Measurements from ENCODE around the gene ARSB.
A peak's percentile ranks its signal among the peaks of the same experiment; 100 is the strongest.
"Not testable (repeated sequence)": the region's sequence is repeated elsewhere in the genome, so short reads cannot be mapped to it uniquely, and the experiment has no call there.

The ARSB gene

DNA sequence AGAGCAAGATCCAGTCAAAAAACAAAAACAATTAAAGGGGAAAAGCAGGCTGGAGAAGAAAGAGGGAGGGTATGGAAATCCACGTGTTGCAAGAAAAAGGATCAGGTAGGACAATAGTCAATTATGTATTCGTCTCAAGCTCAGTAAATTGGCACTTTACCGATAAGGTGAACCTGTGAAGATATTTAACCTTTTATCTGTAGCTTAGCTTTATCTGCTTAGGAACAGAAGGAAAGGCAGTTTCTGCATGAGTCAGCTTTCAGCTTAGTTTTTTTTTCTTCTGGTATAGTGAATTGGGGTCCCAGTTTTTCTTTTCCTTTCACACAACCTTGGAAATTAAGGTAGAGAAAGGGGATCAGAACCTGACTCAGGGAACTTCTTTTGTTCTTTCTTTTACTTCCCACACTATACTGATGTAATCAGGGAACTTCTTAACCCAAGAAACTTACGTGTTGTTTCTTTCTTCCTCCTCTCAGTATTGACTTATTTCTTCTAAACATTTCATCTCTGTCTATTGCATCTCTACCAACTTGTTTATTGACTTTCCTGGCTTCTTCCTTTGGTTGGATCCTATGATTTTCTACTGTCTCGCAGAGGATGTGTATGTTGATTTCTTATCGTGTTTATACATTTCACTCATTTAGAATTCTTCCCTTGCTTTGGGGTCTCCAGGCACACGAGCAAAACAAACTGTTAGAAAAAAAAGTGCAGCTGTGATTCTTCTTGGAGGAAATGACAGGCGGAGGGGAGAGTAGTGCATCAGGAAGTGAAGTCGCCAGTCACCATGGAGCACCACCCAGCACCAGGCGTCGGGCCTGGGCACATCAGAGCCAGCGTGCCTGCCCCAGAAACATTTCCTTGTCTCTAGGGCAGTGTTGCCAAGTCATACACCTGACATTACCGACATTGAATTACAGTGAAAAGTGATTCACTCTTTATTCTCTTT, 213.6 kb downstream of the ARSB start:
- no peak for DNase-seq

DNA sequence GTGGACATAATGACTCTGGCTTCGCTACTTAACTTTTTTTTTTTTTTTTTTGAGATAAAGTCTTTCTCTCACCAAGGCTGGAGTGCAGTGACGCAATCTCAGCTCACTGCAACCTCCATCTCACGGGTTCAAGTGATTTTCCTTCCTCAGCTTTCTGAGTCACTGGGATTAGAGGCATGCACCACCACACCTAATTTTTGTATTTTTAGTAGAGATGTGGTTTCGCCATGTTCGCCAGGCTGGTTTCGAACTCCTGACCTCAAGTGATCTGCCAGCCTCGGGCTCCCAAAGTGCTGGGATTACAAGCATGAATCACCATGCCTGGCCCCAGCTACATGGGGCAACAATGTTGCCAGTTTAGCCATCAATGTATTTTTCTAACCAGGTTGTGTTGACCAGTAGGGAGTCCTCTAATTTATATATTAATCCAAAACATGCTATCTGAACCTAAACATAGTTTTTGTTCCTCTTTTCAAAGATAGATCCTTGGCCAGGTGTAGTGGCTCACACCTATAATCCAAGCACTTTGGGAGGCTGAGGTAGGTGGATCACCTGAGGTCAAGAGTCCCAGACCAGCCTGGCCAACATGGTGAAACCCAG, 216.2 kb downstream of the ARSB start:
- DNase-seq = no peak

DNA sequence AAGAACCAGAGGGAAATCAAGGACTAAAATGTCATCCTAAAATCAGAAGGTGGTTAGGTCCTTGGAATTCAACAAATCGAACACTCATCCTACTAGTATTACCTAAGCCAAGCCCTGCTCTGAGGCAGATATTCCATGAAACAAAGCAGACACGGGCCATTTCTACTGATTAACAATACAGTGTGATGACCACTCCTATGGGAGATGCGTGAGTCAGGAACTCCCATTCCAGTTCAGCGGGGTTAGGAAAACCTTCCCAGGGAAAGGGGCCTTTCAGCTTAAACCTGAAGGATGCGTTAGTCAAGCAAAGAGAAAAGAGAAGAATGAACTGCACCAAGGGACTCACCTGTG, 218.7 kb downstream of the ARSB start:
- no peak for DNase-seq

DNA sequence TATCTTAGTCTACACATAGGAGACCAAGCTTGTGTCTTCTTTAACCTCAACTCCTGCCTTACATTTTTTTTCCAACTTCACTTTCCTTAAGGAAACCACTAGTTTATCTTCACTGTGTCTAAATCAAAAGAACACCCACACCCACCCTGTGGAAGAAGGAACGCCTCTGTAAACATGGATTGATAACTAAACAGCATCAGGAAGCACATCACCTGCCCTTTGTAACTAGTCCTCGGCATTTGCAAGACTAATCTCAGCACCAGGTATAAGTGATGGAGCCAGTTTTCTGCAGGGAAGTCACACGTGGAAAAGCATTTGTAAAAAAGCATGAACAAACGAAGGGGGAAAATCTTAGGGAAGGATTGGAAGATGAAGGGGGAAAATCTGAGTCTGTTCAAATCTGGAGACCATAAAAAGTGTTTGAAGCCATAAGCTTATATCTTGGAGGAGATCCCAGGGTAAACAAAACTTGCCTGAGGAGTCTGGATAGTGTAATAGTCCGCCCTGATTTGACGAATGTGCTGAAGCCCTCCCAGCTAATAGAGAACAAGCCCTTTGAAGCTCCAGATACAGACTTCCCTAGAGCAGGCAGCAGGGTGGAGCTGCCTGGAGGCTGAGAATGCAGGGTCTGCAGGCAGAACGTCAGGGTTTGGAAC, 219.2 kb downstream of the ARSB start:
- no peak for DNase-seq

DNA sequence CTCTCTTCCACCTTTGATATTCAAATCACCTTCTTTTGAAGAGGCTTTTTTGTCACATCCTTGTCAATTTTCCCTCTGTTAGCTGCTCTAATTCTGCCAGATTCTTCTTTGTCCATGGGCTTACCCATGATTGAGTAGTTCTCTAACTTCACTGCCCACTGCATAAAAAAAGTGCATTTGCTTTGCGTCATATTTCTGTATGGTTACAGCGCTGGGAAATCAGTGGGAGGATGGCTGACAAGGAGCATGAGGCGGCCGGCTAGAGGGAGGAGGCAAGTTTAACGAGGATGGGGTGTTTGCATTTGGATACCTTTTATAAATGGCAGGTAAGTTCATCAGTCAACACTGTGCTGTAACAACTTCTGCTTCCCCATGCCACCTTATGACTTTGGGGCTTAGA, 220.0 kb downstream of the ARSB start:
- DNase-seq = no peak

DNA sequence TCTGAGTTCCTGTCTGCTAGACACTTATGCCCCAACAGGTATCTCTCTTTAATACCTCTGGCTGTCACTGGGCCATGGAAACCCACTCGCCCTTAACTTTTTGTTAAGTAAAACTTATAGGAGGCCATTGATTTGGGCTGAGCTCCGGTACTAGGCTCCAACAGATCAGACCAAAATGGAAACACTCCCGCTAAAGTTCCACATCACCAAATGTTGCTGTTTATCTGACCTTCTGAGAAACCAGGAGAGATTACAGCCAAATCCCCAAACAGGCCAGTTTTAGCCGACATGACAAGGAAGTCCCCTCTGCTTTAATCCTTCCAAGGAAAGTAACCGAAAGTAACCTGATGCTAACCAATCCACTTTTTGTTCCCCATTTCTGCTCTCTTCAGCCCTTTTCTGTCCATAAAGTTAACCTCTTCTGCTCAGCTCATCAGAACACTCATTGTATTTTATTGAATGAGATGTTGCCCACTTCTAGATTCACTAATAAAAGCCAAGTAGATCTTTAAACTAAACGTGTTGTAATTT, 221.4 kb downstream of the ARSB start:
- no peak for DNase-seq

DNA sequence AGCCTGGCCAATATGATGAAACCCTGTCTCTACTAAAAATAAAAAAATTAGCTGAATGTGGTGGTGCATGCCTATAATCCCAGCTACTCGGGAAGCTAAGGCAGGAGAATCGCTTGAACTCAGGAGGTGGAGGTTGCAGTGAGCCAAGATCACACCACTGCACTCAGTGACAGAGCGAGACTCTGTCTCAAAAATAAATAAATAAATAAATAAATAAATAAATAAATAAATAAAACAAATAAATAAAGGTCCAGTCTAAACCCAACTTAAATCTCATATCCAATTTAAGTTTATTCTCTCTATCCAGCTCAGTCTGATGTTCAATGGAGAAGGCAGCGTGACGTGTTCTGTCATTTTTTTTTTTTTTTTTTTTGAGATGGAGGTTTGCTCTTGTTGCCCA, 222.4 kb downstream of the ARSB start:
- DNase-seq = not testable (repeated sequence)

DNA sequence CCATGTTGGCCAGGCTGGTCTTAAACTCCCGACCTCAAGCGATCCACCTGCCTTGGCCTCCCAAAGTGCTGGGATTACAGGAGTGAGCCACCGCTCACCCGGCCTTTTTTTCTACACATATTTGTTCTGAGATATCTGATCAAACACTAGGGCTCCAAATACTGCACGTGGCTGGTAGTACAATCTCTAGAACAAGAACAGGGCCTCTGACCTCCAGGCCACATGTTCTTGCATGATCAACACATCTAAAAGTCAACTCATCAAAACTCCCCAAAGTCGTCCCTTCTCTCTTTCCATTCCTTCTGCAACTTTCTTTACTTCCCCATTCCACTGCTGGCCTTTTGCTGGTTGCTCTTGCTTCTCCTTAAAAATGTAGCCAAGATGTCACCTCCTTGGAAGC, 223.3 kb downstream of the ARSB start:
- no peak for DNase-seq

DNA sequence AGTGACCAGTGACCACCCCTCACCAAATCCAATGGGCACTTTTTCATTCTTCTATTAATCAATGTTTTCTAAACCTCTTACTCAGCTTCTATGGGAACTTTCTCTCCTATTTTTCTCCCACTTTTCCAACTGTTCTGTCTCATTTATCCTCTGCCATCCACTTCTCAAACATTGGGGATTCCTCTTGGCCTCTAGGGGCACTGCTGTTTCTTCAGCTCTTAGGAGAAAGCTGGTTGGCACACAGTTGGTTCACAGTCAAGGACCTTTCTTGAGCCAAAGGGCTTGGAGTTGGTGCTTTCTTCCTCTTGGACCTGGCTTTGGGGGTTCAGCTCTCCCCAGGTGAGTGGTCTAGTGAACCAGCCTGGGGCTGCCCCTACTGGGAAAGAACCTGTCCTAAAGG, 224.3 kb downstream of the ARSB start:
- no peak for DNase-seq

DNA sequence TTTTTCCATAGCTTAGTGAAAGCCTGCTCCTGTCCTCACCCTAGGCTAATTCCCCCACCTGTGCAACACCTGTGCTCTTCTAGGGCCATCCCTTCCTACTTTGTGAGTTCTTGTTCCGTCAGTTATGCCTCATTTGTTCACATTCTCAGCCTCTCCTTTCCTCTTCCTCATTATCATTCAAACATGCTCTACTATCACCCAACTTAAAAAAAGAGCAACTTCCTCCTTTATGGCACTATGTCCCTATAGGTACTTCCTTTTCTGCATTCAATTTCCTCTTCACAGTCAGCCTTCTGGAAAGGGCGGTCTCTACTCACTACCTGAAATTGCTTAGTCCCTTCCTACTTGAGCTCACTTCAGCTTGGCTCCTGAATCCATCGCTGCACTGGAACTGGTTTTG, 224.7 kb downstream of the ARSB start:
- peak; percentile 82 to 93 for DNase-seq

DNA sequence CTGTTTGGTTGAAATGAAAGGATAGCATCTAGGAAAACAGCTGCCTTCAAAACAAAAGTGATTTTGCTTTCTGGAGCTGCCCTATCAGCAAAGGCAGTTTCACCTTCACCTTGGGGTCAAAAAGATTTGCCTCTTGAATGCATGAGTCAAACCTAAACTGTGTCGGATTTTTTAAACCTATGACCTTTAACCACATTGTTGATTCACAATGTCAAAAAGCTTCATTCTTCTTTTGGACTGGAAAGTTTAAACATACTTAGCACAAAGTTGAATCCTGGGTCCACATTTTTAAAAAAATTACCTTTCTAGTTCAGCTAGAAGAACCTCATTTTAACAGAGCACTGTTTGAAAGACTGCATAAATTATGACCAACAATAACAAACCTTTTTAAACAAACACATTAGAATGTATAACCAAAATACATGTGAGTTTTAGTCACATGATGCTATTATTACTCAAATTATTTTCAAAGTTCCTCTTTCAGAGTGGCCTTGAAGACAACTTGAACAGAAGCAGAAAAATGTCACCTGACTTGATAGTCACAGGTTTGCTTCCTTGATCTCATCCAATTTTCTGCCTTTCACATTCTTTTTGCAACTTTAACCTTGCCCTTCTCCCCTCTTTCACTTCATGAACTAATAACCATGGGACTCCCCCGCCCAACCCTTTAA, 226.8 kb downstream of the ARSB start:
- DNase-seq = no peak

DNA sequence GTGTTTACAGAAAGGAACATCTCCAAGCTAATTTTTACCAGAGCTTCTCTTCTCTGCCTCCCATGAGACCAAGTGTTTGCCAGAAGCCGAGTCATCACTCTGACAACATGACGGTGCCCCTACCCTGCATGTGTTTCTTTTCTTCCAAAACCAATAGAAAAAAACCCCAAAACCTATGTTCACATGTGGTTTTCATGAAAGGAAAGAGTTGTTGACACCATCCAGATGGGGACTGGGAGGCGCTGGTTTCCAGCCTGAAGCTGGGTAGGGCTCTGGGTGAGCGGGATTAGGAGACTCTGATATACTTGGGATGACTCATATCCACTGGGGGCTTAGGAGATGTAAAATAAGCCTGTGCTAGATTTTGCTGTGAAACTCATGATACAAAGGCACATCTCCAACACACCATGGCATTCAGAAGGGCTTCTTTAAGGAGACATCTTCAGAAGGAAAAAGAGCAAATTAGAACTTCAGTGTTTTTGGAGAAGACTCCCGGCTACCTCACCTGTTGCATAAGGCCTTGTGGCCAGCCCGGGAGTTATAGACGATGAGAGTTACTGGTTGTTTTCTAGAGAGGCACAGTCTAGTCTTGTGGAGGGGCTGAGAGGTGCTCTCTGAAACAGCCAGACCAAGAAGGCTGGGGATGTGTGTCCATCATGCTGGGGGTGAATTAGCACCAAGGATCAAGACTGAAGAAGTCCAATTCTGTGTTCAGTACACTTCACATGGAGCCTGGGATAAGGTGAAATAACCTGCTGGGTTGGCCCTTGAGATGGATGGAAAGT, 227.6 kb downstream of the ARSB start:
- DNase-seq = no peak

DNA sequence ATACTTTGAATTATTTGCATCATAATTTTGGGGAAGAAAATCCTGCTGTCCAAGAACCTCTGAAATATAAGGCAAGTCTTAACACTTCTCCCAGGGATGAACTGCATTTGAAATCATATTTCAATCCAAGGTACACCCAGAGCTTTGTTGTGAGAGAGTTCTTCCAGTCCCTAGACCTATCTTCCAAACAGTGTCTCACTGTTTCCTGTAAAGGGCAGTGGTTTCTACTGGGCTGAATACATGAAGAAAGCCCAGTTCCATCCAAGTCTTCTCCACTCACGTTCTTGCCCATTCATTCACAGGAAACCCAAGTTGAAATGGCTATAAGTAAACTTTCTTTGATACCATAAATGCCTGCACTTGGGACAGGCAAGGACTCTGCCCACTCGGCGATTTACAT, 228.3 kb downstream of the ARSB start:
- no peak for DNase-seq

DNA sequence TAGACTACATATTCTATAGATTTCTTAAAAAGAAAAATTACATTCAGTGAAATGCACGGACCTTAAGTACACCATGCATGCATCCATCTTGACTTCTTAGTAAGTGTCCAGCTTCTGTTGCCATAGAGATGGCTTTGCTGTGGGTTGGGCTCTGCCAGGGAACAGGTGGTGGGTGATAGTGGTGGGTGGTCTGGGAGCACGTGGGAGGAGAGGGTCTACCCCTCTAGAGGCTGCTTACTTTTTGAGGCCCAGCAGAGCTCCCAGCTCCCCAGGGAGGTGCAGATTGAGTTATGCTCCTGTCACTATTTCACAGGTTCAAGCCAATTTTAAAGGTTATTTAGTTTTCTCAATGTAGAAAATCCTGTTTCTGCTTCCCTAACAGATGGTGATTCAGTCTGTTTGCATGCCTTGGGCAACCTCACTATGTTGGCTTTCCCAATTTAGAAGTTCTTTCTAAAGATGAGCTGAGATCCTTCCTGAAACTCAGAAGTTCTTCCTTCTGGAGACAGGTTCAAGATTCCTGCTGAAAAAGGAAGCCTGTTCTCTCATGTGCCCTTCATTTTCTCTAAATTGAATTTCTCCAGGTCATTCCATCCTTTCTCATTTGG, 229.2 kb downstream of the ARSB start:
- DNase-seq = no peak

DNA sequence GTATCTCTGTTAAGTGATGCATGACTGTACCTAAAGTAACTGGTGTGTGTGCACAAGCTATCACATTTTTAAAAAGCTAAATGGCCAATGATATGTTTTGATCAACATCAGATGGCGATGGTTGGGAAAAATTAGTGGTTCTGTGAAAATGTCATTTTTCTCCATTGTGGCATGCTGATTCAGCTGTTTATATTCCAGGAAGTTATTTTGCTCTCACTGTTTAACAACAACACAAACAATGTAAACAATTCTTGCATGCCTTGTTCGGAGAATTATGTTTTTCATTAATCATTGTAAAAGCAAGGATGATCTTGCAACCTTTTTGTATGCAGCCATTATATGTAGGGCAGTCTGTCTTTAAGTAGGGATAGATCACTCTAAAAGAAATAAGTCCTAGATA, 230.5 kb downstream of the ARSB start:
- DNase-seq = no peak

DNA sequence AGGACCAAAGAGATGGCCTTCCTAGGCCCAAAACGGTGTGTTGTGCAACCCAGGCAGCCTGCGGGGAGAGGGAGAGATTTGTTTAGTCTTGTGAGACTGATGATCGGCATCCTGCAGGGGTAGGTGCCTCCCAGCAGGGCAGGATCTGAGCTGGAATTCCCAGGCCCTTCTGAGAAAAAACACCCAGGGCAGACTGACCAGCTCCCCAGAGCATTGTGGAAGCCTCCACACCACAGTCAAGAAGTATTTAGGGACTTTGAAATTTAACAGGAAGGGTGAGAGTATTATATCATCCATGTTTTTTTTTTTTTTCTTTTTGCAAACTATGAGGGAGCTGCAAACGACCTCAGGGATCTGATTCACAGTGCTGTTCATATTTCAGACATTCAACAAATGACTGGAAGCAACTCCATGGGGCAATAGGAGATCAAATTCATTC, 232.0 kb downstream of the ARSB start:
- DNase-seq = no peak

DNA sequence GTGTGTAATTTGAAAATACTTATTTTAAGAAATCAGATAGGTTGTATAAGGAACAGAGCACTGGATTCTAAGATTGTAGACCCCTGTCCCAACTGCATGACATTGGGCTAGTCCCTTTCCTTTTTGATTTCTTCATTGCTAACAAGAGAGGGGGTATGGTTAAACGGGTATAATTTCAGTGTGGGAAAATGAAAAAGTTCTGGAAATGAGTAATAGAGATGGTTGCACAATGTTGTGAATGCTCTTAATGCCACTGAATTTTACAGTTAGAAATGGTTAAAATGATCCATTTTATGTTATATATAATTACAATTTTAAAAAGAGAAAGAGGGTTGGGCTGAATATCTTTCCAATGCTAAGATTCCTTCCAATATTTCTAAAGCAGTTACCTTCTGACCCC, 233.2 kb downstream of the ARSB start:
- no peak for DNase-seq

DNA sequence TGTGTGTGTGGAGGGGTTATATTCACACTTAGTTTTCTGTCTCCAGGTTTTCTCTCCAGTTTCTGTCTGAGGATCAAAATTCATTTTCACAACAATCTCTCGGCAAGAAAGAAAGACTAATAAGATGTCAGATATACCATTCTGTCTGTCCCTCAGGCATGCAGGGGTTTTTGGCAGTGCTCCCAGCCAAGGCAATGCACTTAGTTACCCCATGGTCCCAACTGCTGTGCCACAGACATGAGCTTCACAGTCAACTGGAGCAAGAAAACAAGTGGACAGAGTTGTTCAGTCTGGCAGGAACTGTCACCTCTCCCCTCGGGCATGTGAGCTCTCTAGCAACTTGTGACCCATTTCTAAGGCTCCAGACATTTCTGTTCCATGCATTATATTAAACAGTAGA, 234.8 kb downstream of the ARSB start:
- DNase-seq = no peak

DNA sequence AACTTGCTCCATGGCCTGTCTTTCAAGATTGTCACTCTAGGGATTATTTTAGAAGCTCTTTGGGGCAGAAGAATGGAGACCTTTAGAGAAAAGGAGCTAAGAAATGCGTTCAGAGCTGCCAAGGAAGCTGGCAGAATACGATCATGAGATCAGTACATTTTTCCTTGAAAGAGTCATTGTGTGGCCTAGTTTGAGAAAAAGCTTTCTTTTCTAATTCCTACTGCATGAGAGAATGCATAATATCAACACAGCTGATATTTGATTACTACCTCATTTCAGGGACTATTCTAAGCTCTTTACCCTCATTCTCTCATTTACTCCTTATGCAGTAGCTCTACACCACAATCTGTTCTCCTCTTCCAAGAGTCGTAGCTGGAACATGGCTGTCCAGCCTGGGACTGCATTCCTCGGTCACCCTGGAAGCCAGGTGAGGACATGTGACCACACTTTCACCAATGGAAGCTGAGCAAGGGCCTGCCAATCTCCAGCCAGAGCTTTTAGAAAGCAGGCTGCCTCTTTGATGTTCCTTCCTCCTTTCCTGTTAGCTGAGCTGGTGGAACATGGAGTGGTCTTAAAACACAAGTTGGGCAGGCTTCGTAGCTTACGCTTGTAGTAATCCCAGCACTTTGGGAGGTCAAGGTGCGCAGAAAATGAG, 237.3 kb downstream of the ARSB start:
- no peak for DNase-seq

DNA sequence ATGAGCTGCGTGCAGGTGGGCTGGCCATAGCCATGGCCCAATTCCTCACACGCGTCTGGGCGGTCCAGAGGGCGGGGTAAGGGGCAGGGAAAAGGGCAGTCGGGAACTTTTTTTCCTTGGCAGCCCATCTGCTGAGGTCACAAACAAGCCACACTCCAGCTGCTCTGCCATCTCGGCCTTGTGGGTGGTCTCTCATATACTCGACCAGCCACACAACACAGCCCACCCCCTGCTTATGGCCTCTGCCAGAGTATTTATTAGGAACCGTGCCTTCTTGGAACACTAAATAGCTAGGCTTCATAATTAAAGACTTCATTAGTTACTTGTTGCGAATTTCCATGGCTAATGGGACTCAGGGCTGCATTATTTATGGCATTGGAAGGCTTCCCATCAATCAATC, 238.1 kb downstream of the ARSB start:
- no peak for DNase-seq

DNA sequence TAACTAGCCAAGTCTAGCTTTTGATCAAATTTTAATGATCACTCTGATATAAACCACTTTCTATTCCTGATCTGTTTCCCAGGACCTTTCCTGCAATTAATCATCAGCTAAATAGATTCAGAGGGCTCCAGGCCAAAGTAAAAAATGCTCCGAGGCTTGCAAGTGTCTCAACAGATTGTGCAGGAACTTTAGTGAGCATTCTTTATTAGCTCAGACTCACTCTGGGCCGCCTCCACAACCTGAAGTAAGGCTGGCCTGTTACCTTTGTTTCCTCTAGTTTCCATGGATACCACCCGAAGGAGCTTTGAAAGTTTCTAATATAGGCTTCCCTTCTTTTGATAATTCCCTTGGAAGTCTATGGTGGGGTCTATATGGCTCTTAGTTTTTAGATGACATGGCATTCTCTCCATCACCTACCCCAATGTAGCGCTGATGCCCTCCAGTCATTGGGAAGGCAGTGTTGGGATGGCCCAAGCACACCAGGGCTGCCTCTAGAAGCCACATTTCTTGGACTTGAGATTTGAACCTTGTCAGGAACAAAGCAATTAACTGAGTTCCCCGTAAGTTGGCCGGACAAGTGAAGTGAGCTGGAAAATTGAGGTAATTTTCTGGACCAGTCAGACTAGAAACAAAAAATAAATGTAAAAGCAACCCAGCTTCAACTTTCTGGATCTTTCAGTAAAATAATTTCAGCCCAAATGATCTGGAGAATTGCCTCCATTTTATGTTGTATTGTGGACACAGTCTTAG, 238.9 kb downstream of the ARSB start:
- no peak for DNase-seq

All from Kasumi-1 (cell line).